PC-9 (cell line): Measurements from ENCODE around the gene FAM72A.
"Not testable (repeated sequence)": the region's sequence is repeated elsewhere in the genome, so short reads cannot be mapped to it uniquely, and the experiment has no call there.

Source experiments
- CTCF ChIP-seq: fragments of 200-600 bp; sonication (generic); conservative IDR thresholded peaks from 2 replicates; pipeline ENCODE4 v1.6.1; 2017; ENCODE audit warnings: mixed run types, antibody characterized with exemption, mild to moderate bottlenecking, moderate library complexity
- EZH2 ChIP-seq: fragments of 200-600 bp; sonication (generic); IDR thresholded peaks from 2 replicates; pipeline ENCODE4 v1.8.0; 2017; ENCODE audit warnings: antibody characterized with exemption, low read depth

GRCh38 chr1:206219514-206220331, 17.1 kb upstream of the FAM72A start:
- TF ChIP-seq CTCF, EZH2: not testable (repeated sequence)
